ENCODE measurements around the gene TIMM29. TPM values are rescaled to one million over a fixed set of nuclear protein-coding genes. Genes with fewer than 3 reads are reported as not detected.
A peak's percentile ranks its signal among the peaks of the same experiment; 100 is the strongest.

TIMM29 gene
- total and polyA plus RNA-seq, 2 of the 13 experiments (the other 11 are each of a cell fraction or from before 2014, with no cell fraction given) = 7.1 to 33.8 TPM

DNA sequence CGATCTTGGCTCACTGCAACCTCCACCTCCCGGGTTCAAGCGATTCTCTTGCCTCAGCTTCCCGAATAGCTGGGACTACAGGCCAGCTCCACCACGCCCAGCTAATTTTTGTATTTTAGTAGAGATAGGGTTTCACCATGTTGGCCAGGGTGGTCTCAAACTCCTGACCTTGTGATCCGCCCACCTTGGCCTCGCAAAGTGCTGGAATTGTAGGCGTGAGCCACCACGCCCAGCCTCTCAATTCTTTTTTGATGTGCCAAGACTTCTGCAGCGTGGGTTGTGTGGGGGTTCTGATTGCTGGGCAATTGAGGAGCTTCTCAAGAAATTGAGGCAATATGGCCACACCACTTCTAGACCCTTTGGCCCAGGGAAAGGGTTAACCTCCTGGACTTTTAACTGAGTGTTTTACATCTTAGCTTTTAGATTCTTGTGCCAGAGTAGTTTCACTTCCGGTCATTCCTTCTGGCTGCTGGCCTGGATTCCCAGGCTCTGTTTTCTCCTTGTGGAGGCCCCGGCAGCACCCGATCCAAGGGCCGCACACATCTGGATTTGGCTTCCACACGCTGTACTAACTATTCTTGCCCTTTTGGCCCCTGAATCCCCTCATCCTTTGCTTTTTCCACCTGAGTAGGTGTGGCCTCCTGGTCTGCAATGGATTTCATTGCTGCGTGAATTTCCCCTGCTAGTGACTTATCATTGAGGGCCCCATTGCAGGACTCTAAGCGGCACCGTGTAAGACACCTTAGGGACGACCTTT is 46.9 kb downstream of the TIMM29 start:
- peaks cover 10% of the 10 kb centered on the region for H4K20me1 ChIP-seq (ENCODE audit: insufficient read depth, low read length)
- TF ChIP-seq, protein P1, sequence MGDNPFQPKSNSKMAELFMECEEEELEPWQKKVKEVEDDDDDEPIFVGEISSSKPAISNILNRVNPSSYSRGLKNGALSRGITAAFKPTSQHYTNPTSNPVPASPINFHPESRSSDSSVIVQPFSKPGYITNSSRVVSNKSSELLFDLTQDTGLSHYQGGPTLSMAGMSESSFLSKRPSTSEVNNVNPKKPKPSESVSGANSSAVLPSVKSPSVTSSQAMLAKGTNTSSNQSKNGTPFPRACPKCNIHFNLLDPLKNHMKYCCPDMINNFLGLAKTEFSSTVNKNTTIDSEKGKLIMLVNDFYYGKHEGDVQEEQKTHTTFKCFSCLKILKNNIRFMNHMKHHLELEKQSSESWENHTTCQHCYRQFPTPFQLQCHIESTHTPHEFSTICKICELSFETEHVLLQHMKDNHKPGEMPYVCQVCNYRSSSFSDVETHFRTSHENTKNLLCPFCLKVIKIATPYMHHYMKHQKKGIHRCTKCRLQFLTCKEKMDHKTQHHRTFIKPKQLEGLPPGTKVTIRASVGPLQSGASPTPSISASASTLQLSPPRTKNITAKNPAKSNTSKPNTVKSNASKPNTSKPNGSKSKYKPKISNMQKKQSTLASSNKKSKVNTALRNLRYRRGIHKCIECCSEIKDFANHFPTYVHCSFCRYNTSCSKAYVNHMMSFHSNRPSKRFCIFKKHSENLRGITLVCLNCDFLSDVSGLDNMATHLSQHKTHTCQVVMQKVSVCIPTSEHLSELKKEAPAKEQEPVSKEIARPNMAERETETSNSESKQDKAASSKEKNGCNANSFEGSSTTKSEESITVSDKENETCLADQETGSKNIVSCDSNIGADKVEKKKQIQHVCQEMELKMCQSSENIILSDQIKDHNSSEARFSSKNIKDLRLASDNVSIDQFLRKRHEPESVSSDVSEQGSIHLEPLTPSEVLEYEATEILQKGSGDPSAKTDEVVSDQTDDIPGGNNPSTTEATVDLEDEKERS (CRISPR knock-in tag; IDR thresholded peaks at IDR 0.05) = no peak
- TF ChIP-seq ZNF660 (CRISPR knock-in tag; IDR thresholded peaks at IDR 0.05; ENCODE audit: borderline replicate concordance, low read depth) = no peak
- TF ChIP-seq ZNF652 (CRISPR knock-in tag; IDR thresholded peaks at IDR 0.05; ENCODE audit: borderline replicate concordance, low read depth) = peak; percentile 39; the same call in 1 of the 2 replicates
- no peak for TF ChIP-seq CEBPB (IDR thresholded peaks at IDR 0.05; ENCODE audit: borderline replicate concordance, low read depth, low read length)
- TF ChIP-seq SUZ12 (IDR thresholded peaks at IDR 0.05; ENCODE audit: low read depth, low read length) = no peak
- no peak for TF ChIP-seq ZNF629 (CRISPR knock-in tag; conservative IDR thresholded peaks at IDR 0.05)
- H3K4me3 ChIP-seq (replicated peaks in 1 of 3; ENCODE audit: insufficient read depth in 1 of 3, low read depth in 2 of 3, low read length in 3 of 3) = no peak overlapping the region
- H3K9ac ChIP-seq (ENCODE audit: insufficient read depth, low read depth, low read length) = no peak overlapping the region
- H3K27me3 ChIP-seq (ENCODE audit: control insufficient read depth in 1 of 2, insufficient read depth in 2 of 2, low read length in 2 of 2) = no peaks in the 10 kb centered on the region
- peaks cover 77% of the 10 kb centered on the region for H3K79me2 ChIP-seq (ENCODE audit: insufficient read depth, low read length)
- 94% methylated on average over 19 of the region's 19 CpGs for WGBS (ENCODE audit: low lambda C conversion rate)
- peaks cover 30% of the 10 kb centered on the region for H3K4me1 ChIP-seq (ENCODE audit: insufficient read depth, low read length)
- ATAC-seq (no peak), DNase-seq (ENCODE audit: low spot score) (no peak), FAIRE-seq (no peak)
- POLR2A ChIA-PET = no interaction called here
- CTCF ChIA-PET (ENCODE audit: low intra/inter-chr PET ratio, low total read pairs) = interaction anchor here (0.9 kb wide), 1 partner anchor 34 kb away, joined by 3 read pairs; no protein-coding TSS in a partner anchor
- H3K27ac ChIP-seq (ENCODE audit: extremely low read length, insufficient read depth, low read length) = peak overlapping the region; percentile 48
- no peak overlapping the region for H2AFZ ChIP-seq (ENCODE audit: low read length)
- in situ Hi-C loops (cut with HindIII; ENCODE audit: extremely low pct_ligation_motif_present, low pct_unique_long_range_greater_than_20kb) (no loop called here), intact Hi-C loops (cut with micrococcal nuclease; ENCODE audit: unreplicated experiment) (no loop called here)
- H3K4me2 ChIP-seq (ENCODE audit: low read depth, low read length) = no peak overlapping the region
- no TSS peak for BruUV-seq (replicated peaks)
- H3K9me3 ChIP-seq (ENCODE audit: low read length) = no peaks in the 10 kb centered on the region
- H3K36me3 ChIP-seq (replicated peaks in 1 of 2; ENCODE audit: control insufficient read depth in 1 of 2, insufficient read depth in 2 of 2, low read length in 2 of 2) = peaks cover 0 to 6% of the 10 kb centered on the region in 2 experiments; a peak in 1 of 5 replicates

All from HepG2 (cell line).